Measurements from ENCODE around the gene UBR3. TPM values are rescaled to one million over a fixed set of nuclear protein-coding genes. Genes with fewer than 3 reads are reported as not detected.
"Not testable (repeated sequence)": the region's sequence is repeated elsewhere in the genome, so short reads cannot be mapped to it uniquely, and the experiment has no call there.

Gene UBR3
- total and polyA plus RNA-seq, 10 donors, result 7.2 to 119 (median 54.3) TPM

- H3K27me3 ChIP-seq (replicated peaks in 1 of 7), result no peaks in the 10 kb centered on the region
- peaks cover 0 to 9% (median 0%) of the 10 kb centered on the region in 8 donors for H3K9me3 ChIP-seq
- WGBS, 5 donors, result 92 to 94% (median 93%) methylated on average over 4 of the region's 4 CpGs
- peaks cover 0 to 10% (median 3%) of the 10 kb centered on the region in 6 donors for H3K36me3 ChIP-seq
- DNase-seq, result no peak
- intact Hi-C loops (cut with DNase I; ENCODE audit: low total_unique reads), result no loop called here
- H3K4me1 ChIP-seq, result peaks cover 0 to 6% (median 2%) of the 10 kb centered on the region in 6 donors
- no peak overlapping the region for H3K27ac ChIP-seq
- no peak overlapping the region for H3K4me3 ChIP-seq
- TF ChIP-seq POLR2A (IDR thresholded peaks at IDR 0.05), result no peak
- no peak for TF ChIP-seq POLR2AphosphoS5 (IDR thresholded peaks at IDR 0.05)
- no peak for TF ChIP-seq CTCF (IDR thresholded peaks at IDR 0.05 in 8 of 11, conservative IDR thresholded peaks at IDR 0.05 in 3 of 11)
Observed at GRCh38 chr2:169860149-169860548, 32.9 kb downstream of the UBR3 start.

GRCh38 chr2:169862816-169863215 is 35.6 kb downstream of the UBR3 start:
- Histone ChIP-seq H3K36me3 (peaks cover 0 to 7% (median 3%) of the 10 kb centered on the region in 6 donors), H3K27me3 (replicated peaks in 1 of 7) (no peaks in the 10 kb centered on the region), H3K4me1 (peaks cover 0 to 14% (median 4%) of the 10 kb centered on the region in 6 donors), H3K27ac (no peak overlapping the region), H3K4me3 (no peak overlapping the region), H3K9me3 (no peaks in the 10 kb centered on the region)
- 79 to 95% (median 91%) methylated on average over 2 of the region's 2 CpGs for WGBS, 5 donors
- intact Hi-C loops (cut with DNase I; ENCODE audit: low total_unique reads), result no loop called here
- no peak for DNase-seq
- TF ChIP-seq POLR2A (IDR thresholded peaks at IDR 0.05) (no peak), POLR2AphosphoS5 (IDR thresholded peaks at IDR 0.05) (no peak), CTCF (IDR thresholded peaks at IDR 0.05 in 8 of 11, conservative IDR thresholded peaks at IDR 0.05 in 3 of 11) (no peak)

GRCh38 chr2:169865492-169865891 is 38.2 kb downstream of the UBR3 start:
- Histone ChIP-seq H3K36me3 (peaks cover 0 to 7% (median 3%) of the 10 kb centered on the region in 6 donors), H3K4me1 (peaks cover 0 to 22% (median 5%) of the 10 kb centered on the region in 6 donors), H3K9me3 (no peaks in the 10 kb centered on the region), H3K4me3 (no peak overlapping the region), H3K27me3 (replicated peaks in 1 of 7) (no peaks in the 10 kb centered on the region), H3K27ac (no peak overlapping the region)
- no peak for DNase-seq
- WGBS, 5 donors, result 89 to 100% (median 98%) methylated on average over 2 of the region's 2 CpGs
- TF ChIP-seq POLR2AphosphoS5 (IDR thresholded peaks at IDR 0.05), result no peak
- TF ChIP-seq CTCF (IDR thresholded peaks at IDR 0.05 in 8 of 11, conservative IDR thresholded peaks at IDR 0.05 in 3 of 11), result no peak
- TF ChIP-seq POLR2A (IDR thresholded peaks at IDR 0.05), result no peak
- intact Hi-C loops (cut with DNase I; ENCODE audit: low total_unique reads), result no loop called here

GRCh38 chr2:169866230-169866629 is 39.0 kb downstream of the UBR3 start:
- H3K27me3 ChIP-seq (replicated peaks in 1 of 7); H3K27ac ChIP-seq; H3K9me3 ChIP-seq; DNase-seq; H3K36me3 ChIP-seq; H3K4me3 ChIP-seq; intact Hi-C loops (cut with DNase I; ENCODE audit: low total_unique reads): not testable (repeated sequence)
- H3K4me1 ChIP-seq, result peaks cover 0 to 22% (median 5%) of the 10 kb centered on the region in 6 donors
- 96 to 99% (median 96%) methylated on average over 6 of the region's 6 CpGs for WGBS, 5 donors

GRCh38 chr2:169867579-169867978 is 40.3 kb downstream of the UBR3 start:
- Histone ChIP-seq H3K9me3 (no peaks in the 10 kb centered on the region), H3K27me3 (replicated peaks in 1 of 7) (no peaks in the 10 kb centered on the region), H3K27ac (no peak overlapping the region), H3K36me3 (no peaks in the 10 kb centered on the region), H3K4me3 (no peak overlapping the region), H3K4me1 (peaks cover 0 to 22% (median 5%) of the 10 kb centered on the region in 6 donors)
- 91 to 96% (median 93%) methylated on average over 3 of the region's 3 CpGs for WGBS, 5 donors
- TF ChIP-seq POLR2AphosphoS5 (IDR thresholded peaks at IDR 0.05) (no peak), CTCF (IDR thresholded peaks at IDR 0.05 in 8 of 11, conservative IDR thresholded peaks at IDR 0.05 in 3 of 11) (no peak), POLR2A (IDR thresholded peaks at IDR 0.05) (no peak)
- intact Hi-C loops (cut with DNase I; ENCODE audit: low total_unique reads), result no loop called here
- DNase-seq, result no peak
